ENCODE data around the gene CCDC181.

CCDC181 gene

GRCh38 chr1:169367686-169368405 lies 59.4 kb downstream of the CCDC181 start, which contains the start of the genes BLZF1 and NME7:
BLZF1 (plus strand) TSS chr1:169368195; CDS start chr1:169369523, 1,328 bp downstream.
NME7 (minus strand) TSS chr1:169367797; CDS start chr1:169367710, 87 bp downstream.
- H3K36me3 ChIP-seq, result no peaks in the 10 kb centered on the region
- no peak for TF ChIP-seq CTCF (IDR thresholded peaks at IDR 0.05; ENCODE audit: low read depth, low read length)

GRCh38 chr1:169367096-169367685 lies 60.1 kb downstream of the CCDC181 start:
- H3K4me3 ChIP-seq (ENCODE audit: low read depth, low read length), result peak overlapping the region; percentile 81
- no peaks in the 10 kb centered on the region for H3K36me3 ChIP-seq
- no peaks in the 10 kb centered on the region for H3K9me3 ChIP-seq (ENCODE audit: severe bottlenecking)
- no peak overlapping the region for H3K27ac ChIP-seq
- H3K27me3 ChIP-seq (ENCODE audit: insufficient read depth, low read depth, severe bottlenecking), result no peaks in the 10 kb centered on the region
- no peak for TF ChIP-seq CTCF (IDR thresholded peaks at IDR 0.05; ENCODE audit: low read depth, low read length)
- no peak for DNase-seq

More at GRCh38 chr1:169367686-169368405, 59.4 kb downstream of the CCDC181 start, which contains the start of the genes BLZF1 and NME7:
- Histone ChIP-seq H3K27me3 (ENCODE audit: insufficient read depth, low read depth, severe bottlenecking) (no peaks in the 10 kb centered on the region), H3K9me3 (ENCODE audit: severe bottlenecking) (no peaks in the 10 kb centered on the region), H3K27ac (peak within 1 kb of the TSS; percentile 76), H3K4me3 (ENCODE audit: low read depth, low read length) (peak within 1 kb of the TSS; percentile 81)
- DNase-seq, result peak; percentile 87

- DNase-seq, result no peak
- TF ChIP-seq CTCF (IDR thresholded peaks at IDR 0.05; ENCODE audit: low read depth, low read length), result no peak
- H3K4me3 ChIP-seq (ENCODE audit: low read depth, low read length), result no peak overlapping the region
- H3K9me3 ChIP-seq (ENCODE audit: severe bottlenecking), result no peaks in the 10 kb centered on the region
- H3K36me3 ChIP-seq, result no peaks in the 10 kb centered on the region
- H3K27me3 ChIP-seq (ENCODE audit: insufficient read depth, low read depth, severe bottlenecking), result no peaks in the 10 kb centered on the region
- no peak overlapping the region for H3K27ac ChIP-seq
Observed at GRCh38 chr1:169364948-169365347, 62.3 kb downstream of the CCDC181 start.

GRCh38 chr1:169363046-169363730 lies 64.1 kb downstream of the CCDC181 start:
- Histone ChIP-seq H3K4me3 (ENCODE audit: low read depth, low read length) (no peak overlapping the region), H3K27ac (no peak overlapping the region)
- DNase-seq, result no peak

GRCh38 chr1:169361281-169361680 lies 66.0 kb downstream of the CCDC181 start:
- H3K27ac ChIP-seq, result no peak overlapping the region
- DNase-seq, result no peak
- no peak for TF ChIP-seq CTCF (IDR thresholded peaks at IDR 0.05; ENCODE audit: low read depth, low read length)
- no peaks in the 10 kb centered on the region for H3K9me3 ChIP-seq (ENCODE audit: severe bottlenecking)
- no peaks in the 10 kb centered on the region for H3K36me3 ChIP-seq
- H3K4me3 ChIP-seq (ENCODE audit: low read depth, low read length), result no peak overlapping the region
- no peaks in the 10 kb centered on the region for H3K27me3 ChIP-seq (ENCODE audit: insufficient read depth, low read depth, severe bottlenecking)

More at GRCh38 chr1:169363046-169363730, 64.1 kb downstream of the CCDC181 start:
- Histone ChIP-seq H3K9me3 (ENCODE audit: severe bottlenecking) (no peaks in the 10 kb centered on the region), H3K36me3 (no peaks in the 10 kb centered on the region), H3K27me3 (ENCODE audit: insufficient read depth, low read depth, severe bottlenecking) (no peaks in the 10 kb centered on the region)
- no peak for TF ChIP-seq CTCF (IDR thresholded peaks at IDR 0.05; ENCODE audit: low read depth, low read length)
